ENCODE data around the gene TMPRSS2. TPM values are rescaled to one million over a fixed set of nuclear protein-coding genes. Genes with fewer than 3 reads are reported as not detected.

The TMPRSS2 gene
- total RNA-seq, 1 experiment from 2014 or later, result not detected

DNA sequence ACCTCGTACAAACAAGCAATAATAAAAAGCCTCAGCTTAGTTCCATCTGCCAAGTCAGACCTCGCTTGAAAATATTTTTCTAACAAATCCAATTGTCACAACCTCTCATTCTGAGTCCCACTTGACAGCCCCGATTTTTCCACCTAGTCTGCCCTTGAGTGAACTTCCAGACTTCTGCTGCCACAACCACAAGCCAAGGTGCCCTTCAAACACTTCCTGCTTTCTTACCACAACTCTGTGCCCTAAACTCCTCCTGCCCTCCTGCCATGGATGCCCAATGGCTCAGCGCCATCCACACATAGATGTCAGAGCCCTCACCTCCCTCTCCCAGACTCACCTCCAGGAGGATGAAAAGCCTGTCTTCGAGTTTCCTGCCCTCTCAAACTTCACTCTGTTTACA lies 3.9 kb downstream of the TMPRSS2 start:
- Histone ChIP-seq H3K27ac (no peak overlapping the region), H3K36me3 (no peaks in the 10 kb centered on the region), H3K4me3 (no peak overlapping the region), H3K4me1 (replicated peaks) (peaks cover 8% of the 10 kb centered on the region), H3K9me3 (replicated peaks) (no peaks in the 10 kb centered on the region), H3K27me3 (replicated peaks) (peaks cover 31% of the 10 kb centered on the region)
- DNase-seq (ENCODE audit: low read depth in 1 of 2, low spot score in 2 of 2), result no peak

- Histone ChIP-seq H3K4me1 (replicated peaks) (peaks cover 8% of the 10 kb centered on the region), H3K9me3 (replicated peaks) (no peaks in the 10 kb centered on the region), H3K27me3 (replicated peaks) (peaks cover 24% of the 10 kb centered on the region), H3K27ac (no peak overlapping the region), H3K4me3 (no peak overlapping the region), H3K36me3 (no peaks in the 10 kb centered on the region)
- no peak for DNase-seq (ENCODE audit: low read depth in 1 of 2, low spot score in 2 of 2)
Measured at GRCh38 chr21:41503331-41503730, 4.6 kb downstream of the TMPRSS2 start.

DNA sequence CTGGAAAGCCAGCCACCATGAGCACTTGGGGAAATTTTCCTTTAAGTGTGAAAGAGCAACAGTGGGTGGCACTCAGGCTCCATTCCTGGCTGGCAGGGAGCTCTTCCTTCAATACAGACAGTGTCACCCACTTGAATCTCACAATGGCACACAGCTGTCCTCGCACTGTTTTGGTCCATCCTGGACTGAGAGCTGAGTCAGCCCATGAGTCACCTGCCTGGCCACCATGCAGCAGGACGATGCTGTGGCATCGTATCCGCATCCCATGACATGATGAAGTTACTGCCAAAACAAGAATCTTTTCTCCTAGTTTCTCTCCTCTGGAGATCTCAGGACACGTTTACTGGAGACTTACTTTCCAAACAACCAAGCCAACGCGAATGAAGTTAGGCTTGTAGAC lies 6.0 kb downstream of the TMPRSS2 start:
- peaks cover 13% of the 10 kb centered on the region for H3K27me3 ChIP-seq (replicated peaks)
- H3K9me3 ChIP-seq (replicated peaks), result no peaks in the 10 kb centered on the region
- no peak overlapping the region for H3K4me3 ChIP-seq
- no peak overlapping the region for H3K27ac ChIP-seq
- DNase-seq (ENCODE audit: low read depth in 1 of 2, low spot score in 2 of 2), result peak in 1 of 2 experiments; percentile 25
- peaks cover 8% of the 10 kb centered on the region for H3K4me1 ChIP-seq (replicated peaks)
- no peaks in the 10 kb centered on the region for H3K36me3 ChIP-seq

GRCh38 chr21:41500931-41501381 lies 7.0 kb downstream of the TMPRSS2 start:
- no peak overlapping the region for H3K4me3 ChIP-seq
- no peaks in the 10 kb centered on the region for H3K36me3 ChIP-seq
- DNase-seq (ENCODE audit: low read depth in 1 of 2, low spot score in 2 of 2), result no peak
- peaks cover 8% of the 10 kb centered on the region for H3K4me1 ChIP-seq (replicated peaks)
- 0 out of 2 replicates have a peak, but pooled peaks cover 3% of the 10 kb centered on the region for H3K27me3 ChIP-seq (replicated peaks)
- no peaks in the 10 kb centered on the region for H3K9me3 ChIP-seq (replicated peaks)
- H3K27ac ChIP-seq, result no peak overlapping the region

DNA sequence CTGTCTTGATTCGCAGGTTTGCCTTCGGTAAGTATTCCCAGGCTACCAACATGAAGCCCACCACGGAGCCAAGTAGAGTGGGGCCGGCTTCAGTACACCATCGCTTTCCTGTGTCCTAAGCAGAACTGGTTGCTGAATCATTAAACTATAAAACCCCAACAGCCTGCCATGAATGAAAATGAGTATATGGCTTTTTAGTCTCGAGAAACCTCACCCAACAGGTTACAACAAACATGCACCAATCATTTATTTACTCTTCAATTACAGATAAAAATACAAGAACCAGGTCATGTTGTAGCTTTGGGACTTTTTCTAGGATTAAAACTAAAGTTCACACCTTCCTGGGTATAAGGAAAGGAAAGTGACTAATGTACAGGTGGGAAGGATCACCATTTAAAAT lies 7.6 kb downstream of the TMPRSS2 start:
- Histone ChIP-seq H3K36me3 (no peaks in the 10 kb centered on the region), H3K4me3 (no peak overlapping the region), H3K9me3 (replicated peaks) (no peaks in the 10 kb centered on the region), H3K27ac (no peak overlapping the region), H3K27me3 (replicated peaks) (no peaks in the 10 kb centered on the region), H3K4me1 (replicated peaks) (peaks cover 8% of the 10 kb centered on the region)
- no peak for DNase-seq (ENCODE audit: low read depth in 1 of 2, low spot score in 2 of 2)

DNA sequence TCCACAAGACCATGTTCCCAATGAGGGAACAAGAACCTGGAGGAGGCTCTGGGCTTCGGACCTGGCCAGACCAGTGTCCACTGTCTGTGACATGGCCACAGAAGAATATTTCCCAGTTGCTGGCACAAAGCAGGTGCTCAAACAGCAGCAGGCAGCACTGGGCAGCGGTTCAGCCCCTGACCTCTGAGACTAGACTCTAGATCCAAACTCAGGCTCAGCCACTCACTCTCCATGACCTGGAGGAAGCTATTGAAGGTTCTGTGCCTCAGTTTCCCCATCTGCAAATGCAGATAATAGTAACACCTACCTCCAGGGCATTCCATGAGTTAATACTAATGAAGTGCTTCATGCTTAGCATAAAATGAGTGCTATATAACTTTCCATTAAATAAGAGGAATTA lies 8.0 kb downstream of the TMPRSS2 start:
- Histone ChIP-seq H3K36me3 (no peaks in the 10 kb centered on the region), H3K27me3 (replicated peaks) (no peaks in the 10 kb centered on the region), H3K9me3 (replicated peaks) (no peaks in the 10 kb centered on the region), H3K4me3 (no peak overlapping the region), H3K4me1 (replicated peaks) (peaks cover 8% of the 10 kb centered on the region), H3K27ac (no peak overlapping the region)
- DNase-seq (ENCODE audit: low read depth in 1 of 2, low spot score in 2 of 2), result no peak

DNA sequence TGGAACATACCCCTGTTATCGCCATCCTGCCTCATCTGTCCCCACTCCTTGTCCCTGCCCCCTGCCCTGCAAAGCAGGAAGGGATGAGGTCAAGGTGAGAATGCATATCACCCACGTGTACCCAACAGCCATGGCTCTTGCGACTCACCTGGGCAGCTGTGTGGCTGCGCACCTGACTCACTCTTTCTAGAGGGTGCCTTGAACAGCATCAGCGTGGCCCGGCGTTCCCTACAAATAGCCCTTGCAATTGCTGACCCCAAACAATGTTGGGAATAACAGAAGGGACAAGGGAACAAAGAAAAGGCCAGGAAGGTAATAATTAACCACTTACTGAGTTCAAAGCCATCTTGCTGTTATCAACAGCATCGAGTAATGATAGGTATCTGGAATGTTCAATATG lies 10.2 kb downstream of the TMPRSS2 start:
- Histone ChIP-seq H3K9me3 (replicated peaks) (no peaks in the 10 kb centered on the region), H3K27ac (no peak overlapping the region), H3K4me3 (no peak overlapping the region), H3K4me1 (replicated peaks) (peaks cover 8% of the 10 kb centered on the region), H3K27me3 (replicated peaks) (no peaks in the 10 kb centered on the region), H3K36me3 (no peaks in the 10 kb centered on the region)
- DNase-seq (ENCODE audit: low read depth in 1 of 2, low spot score in 2 of 2), result no peak

DNA sequence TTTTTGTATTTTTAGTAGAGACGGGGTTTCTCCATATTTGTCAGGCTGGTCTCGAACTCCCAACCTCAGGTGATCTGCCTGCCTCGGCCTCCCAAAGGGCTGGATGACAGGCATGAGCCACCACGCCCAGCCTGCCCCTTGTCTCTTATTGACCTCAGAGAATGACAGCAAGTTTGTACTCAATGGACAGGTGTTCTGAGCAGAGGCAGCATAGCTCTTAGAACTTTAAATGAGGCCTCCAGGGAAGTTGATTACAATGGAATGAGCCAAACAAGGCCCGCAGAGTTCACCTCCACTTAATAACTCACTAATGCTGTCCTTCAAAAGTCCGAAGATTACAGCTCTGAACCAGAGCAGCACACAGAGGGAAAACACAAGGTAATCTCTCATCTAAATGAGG lies 10.9 kb downstream of the TMPRSS2 start:
- H3K4me1 ChIP-seq (replicated peaks), result peaks cover 5% of the 10 kb centered on the region
- H3K27ac ChIP-seq, result no peak overlapping the region
- H3K4me3 ChIP-seq, result no peak overlapping the region
- H3K27me3 ChIP-seq (replicated peaks), result no peaks in the 10 kb centered on the region
- H3K36me3 ChIP-seq, result no peaks in the 10 kb centered on the region
- DNase-seq (ENCODE audit: low read depth in 1 of 2, low spot score in 2 of 2), result no peak
- no peaks in the 10 kb centered on the region for H3K9me3 ChIP-seq (replicated peaks)

- DNase-seq (ENCODE audit: low read depth in 1 of 2, low spot score in 2 of 2), result no peak
- Histone ChIP-seq H3K27me3 (replicated peaks) (no peaks in the 10 kb centered on the region), H3K27ac (no peak overlapping the region), H3K4me3 (no peak overlapping the region), H3K9me3 (replicated peaks) (no peaks in the 10 kb centered on the region), H3K36me3 (no peaks in the 10 kb centered on the region), H3K4me1 (replicated peaks) (no peaks in the 10 kb centered on the region)
Measured at GRCh38 chr21:41494242-41494641, 13.7 kb downstream of the TMPRSS2 start.

DNA sequence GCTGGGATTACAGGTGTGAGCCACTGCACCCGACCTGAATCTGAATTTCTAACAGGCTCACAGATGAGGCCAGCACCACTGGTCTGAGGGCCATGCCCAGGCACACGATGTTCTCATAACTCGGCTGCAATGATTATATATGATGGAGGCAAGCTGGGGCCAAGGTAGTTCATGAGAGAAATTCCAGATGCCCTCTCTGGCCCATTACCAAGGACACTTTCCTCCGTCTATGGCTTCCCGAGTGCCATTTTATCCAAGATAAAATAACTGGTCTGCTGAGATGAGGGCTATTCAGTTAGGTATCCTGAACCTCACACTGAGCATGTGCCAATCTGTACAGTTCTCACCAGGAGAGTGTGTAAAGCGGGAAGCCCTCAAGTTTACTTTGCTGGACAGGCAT lies 16.5 kb downstream of the TMPRSS2 start:
- DNase-seq (ENCODE audit: low read depth in 1 of 2, low spot score in 2 of 2), result no peak
- Histone ChIP-seq H3K9me3 (replicated peaks) (no peaks in the 10 kb centered on the region), H3K4me3 (no peak overlapping the region), H3K36me3 (no peaks in the 10 kb centered on the region), H3K4me1 (replicated peaks) (peaks cover 16% of the 10 kb centered on the region), H3K27ac (no peak overlapping the region), H3K27me3 (replicated peaks) (no peaks in the 10 kb centered on the region)

DNA sequence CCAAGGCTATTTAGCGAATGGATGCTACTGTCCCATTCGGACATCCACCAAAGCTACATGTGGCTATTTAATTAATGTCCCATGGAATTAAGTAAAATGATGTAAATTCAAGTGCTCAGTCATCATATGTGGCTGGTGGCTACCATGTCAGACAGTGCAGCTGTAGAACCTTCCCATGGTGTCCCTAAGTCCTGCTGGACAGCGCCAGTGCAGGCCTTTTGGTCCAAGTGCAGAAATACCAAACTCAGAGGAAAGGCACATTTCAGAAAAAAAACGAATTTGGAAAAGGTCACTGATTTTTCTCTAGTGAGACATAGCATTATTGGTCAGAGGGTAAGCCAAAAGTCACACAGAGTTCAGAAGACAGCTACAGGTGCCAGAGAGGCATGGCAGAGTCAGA lies 17.6 kb downstream of the TMPRSS2 start:
- no peak for DNase-seq (ENCODE audit: low read depth in 1 of 2, low spot score in 2 of 2)
- no peak overlapping the region for H3K27ac ChIP-seq
- H3K4me3 ChIP-seq, result no peak overlapping the region
- H3K9me3 ChIP-seq (replicated peaks), result no peaks in the 10 kb centered on the region
- no peaks in the 10 kb centered on the region for H3K27me3 ChIP-seq (replicated peaks)
- no peaks in the 10 kb centered on the region for H3K36me3 ChIP-seq
- peaks cover 27% of the 10 kb centered on the region for H3K4me1 ChIP-seq (replicated peaks)

DNA sequence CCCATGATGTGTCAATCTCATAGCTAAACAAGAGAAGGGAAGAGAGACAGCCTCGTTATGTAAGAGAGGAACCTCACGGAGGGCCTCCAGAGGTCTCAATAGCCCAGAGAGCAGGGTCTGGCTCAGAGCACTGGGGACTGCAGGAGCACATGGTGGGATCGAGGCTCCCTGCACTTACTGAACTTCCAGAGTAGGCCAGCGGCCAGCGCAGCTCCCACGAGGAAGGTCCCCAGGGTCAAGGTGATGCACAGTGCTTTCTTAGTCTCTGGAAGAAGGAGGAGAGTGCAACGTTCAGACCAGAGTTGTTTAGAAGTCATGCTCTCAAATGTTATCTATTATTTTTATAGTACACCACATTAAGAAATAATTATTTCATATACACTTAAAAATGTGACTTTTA lies 18.6 kb downstream of the TMPRSS2 start:
- no peak overlapping the region for H3K27ac ChIP-seq
- DNase-seq (ENCODE audit: low read depth in 1 of 2, low spot score in 2 of 2), result no peak
- H3K27me3 ChIP-seq (replicated peaks), result no peaks in the 10 kb centered on the region
- H3K9me3 ChIP-seq (replicated peaks), result no peaks in the 10 kb centered on the region
- H3K36me3 ChIP-seq, result no peaks in the 10 kb centered on the region
- no peak overlapping the region for H3K4me3 ChIP-seq
- peaks cover 29% of the 10 kb centered on the region for H3K4me1 ChIP-seq (replicated peaks)

DNA sequence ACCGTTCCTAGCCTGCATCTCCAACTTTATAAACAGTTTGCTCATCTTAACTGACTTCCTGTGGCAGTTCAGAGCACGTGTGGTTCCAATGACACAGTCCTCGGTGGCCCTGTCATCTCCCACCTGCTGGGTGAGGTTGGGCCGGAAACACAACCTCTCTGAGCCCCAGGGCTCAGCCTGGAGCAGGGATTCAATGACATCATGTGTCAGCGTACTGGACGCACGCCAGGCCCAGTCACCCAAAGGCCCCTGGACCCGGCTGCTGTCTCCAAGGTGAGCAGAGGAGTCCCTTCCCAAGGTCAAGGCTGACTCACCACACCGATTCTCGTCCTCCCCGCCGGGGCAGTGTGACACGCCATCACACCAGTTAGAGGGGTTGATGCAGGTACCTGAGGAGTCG lies 19.9 kb downstream of the TMPRSS2 start:
- Histone ChIP-seq H3K4me3 (no peak overlapping the region), H3K4me1 (replicated peaks) (peaks cover 29% of the 10 kb centered on the region), H3K9me3 (replicated peaks) (no peaks in the 10 kb centered on the region), H3K36me3 (no peaks in the 10 kb centered on the region), H3K27ac (no peak overlapping the region), H3K27me3 (replicated peaks) (no peaks in the 10 kb centered on the region)
- DNase-seq (ENCODE audit: low read depth in 1 of 2, low spot score in 2 of 2), result no peak

DNA sequence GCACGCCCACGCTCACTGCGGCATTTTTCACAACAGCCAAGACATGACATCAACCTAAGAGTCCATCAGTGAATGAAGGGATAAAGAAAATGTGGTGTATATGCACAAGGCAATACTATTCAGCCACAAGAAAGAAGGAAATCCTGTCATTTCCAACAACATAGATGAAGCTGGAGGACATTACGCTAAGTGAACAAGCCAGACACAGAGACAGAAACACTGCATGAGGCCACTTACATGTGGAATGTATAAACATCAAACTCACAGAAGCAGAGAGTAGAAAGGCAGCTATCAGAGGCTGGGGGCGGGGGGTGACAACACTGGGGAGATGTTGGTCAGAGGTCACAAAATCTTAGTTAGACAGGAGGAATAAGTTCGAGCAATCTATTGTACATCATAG lies 20.9 kb downstream of the TMPRSS2 start:
- no peaks in the 10 kb centered on the region for H3K36me3 ChIP-seq
- H3K9me3 ChIP-seq (replicated peaks), result no peaks in the 10 kb centered on the region
- no peaks in the 10 kb centered on the region for H3K27me3 ChIP-seq (replicated peaks)
- peaks cover 38% of the 10 kb centered on the region for H3K4me1 ChIP-seq (replicated peaks)
- H3K27ac ChIP-seq, result no peak overlapping the region
- DNase-seq (ENCODE audit: low read depth in 1 of 2, low spot score in 2 of 2), result peak in 1 of 2 experiments; percentile 22
- no peak overlapping the region for H3K4me3 ChIP-seq

- H3K4me1 ChIP-seq (replicated peaks), result peaks cover 39% of the 10 kb centered on the region
- no peak for DNase-seq (ENCODE audit: low read depth in 1 of 2, low spot score in 2 of 2)
- no peaks in the 10 kb centered on the region for H3K36me3 ChIP-seq
- no peak overlapping the region for H3K4me3 ChIP-seq
- no peaks in the 10 kb centered on the region for H3K27me3 ChIP-seq (replicated peaks)
- H3K27ac ChIP-seq, result no peak overlapping the region
- no peaks in the 10 kb centered on the region for H3K9me3 ChIP-seq (replicated peaks)
Measured at GRCh38 chr21:41483973-41484372, 24.0 kb downstream of the TMPRSS2 start.
